Ovary (tissue), 9 donors: Measurements from ENCODE around the gene ANKUB1. TPM values are rescaled to one million over a fixed set of nuclear protein-coding genes. Genes with fewer than 3 reads are reported as not detected.

Experiments used
- DNase-seq, 5 donors: peaks; one replicate each; pipeline ENCODE4 v3.0.0-alpha.2; 2019 to 2020
- H3K27ac ChIP-seq, 2 donors: fragments of 200-600 bp; one replicate each; pipeline versions ENCODE4 v1.5.1 to v1.8.0; 2019 to 2022
- H3K27me3 ChIP-seq: fragments of 200-600 bp; one replicate; pipeline ENCODE4 v1.8.0; 2022
- H3K36me3 ChIP-seq: fragments of 200-600 bp; sonication (generic); one replicate; pipeline ENCODE4 v1.5.1; 2019
- H3K4me1 ChIP-seq: one replicate; pipeline ENCODE4 v1.8.1; 2013; ENCODE audit warnings: mild to moderate bottlenecking, moderate library complexity; ENCODE audit not compliant: insufficient read depth
- H3K4me3 ChIP-seq: fragments of 200-600 bp; sonication (generic); one replicate; pipeline ENCODE4 v1.5.1; 2017
- H3K9me3 ChIP-seq, 2 donors: fragments of 200-600 bp in 1 of 2; sonication (generic) in 1 of 2; one replicate each; pipeline versions ENCODE4 v1.5.1 to v1.8.1; 2013 to 2019; ENCODE audit warnings: mild to moderate bottlenecking in 1 of 2, moderate library complexity in 1 of 2
- EP300 ChIP-seq: sonication (generic); formaldehyde crosslinking; IDR thresholded peaks from one replicate; pipeline ENCODE4 v1.6.1; 2017; ENCODE audit warnings: antibody characterized with exemption
- POLR2A ChIP-seq: fragments of 450-650 bp; IDR thresholded peaks from one replicate; pipeline ENCODE4 v1.6.1; 2017; ENCODE audit warnings: antibody characterized with exemption, mild to moderate bottlenecking, moderate library complexity
- WGBS, 3 donors: extraction: QIAGEN DNeasy Blood & Tissue Kit in 1 of 3; methylation state at CpG; one replicate each; pipeline versions ENCODE4 v1.1.5 to v1.1.7; 2013 to 2017; 5-methylcytosine and 5-hydroxymethylcytosine counted together
- intact Hi-C, 4 donors: fragments of 100-400 bp; cut with DNase I; formaldehyde crosslinking; loops; one replicate each; pipeline versions ENCODE4 v1.11.0 to v1.15.1; 2022 to 2023
- polyA plus RNA-seq, 2 donors: library from polyadenylated mRNA; stranded (reverse); fragments of 200-250 nt in 1 of 2; fragments of 350-450 nt in 1 of 2; fragmentation: Illumina TruSeq in 1 of 2; extraction: RNeasy Lipid Tissue Mini Kit (QIAGEN cat#74804) in 1 of 2; gene quantifications; one replicate each; pipeline ENCODE4 v1.2.3, GENCODE V29; 2013 to 2014
- total RNA-seq, 7 donors: library from RNA; depleted of rRNA in 2 of 7; stranded (reverse); fragments of >200 nt in 2 of 7; fragmentation: NEBNext Ultra II Directional in 3 of 7; extraction: Animal tissue kit (Norgen Biotek cat#: 25700) in 3 of 7; gene quantifications; one replicate each; pipeline versions ENCODE4 v1.1.0 to v1.2.4, GENCODE V29; 2016 to 2023
- TF ChIP-seq, protein P1 (sequence below), 3 donors: fragments of 450-650 bp in 2 of 3; fragments of 200-600 bp in 1 of 3; IDR thresholded peaks; one replicate each; pipeline versions ENCODE4 v1.5.1 to v1.8.0; 2016 to 2022; ENCODE audit warnings: antibody characterized with exemption in 3 of 3, mild to moderate bottlenecking in 1 of 3
- donor health status: DM: no; HTN: no; CAD: no; lungs with moderate emphysema.
- donor health status: DM: no; HTN: no; CAD: no.
- donor health status: Bipolar disorder and iron deficiency.
- donor health status: DM: yes; HTN: yes; CAD: no.
- donor health status: DM: no; HTN: no; CAD: no.
- donor health status: DM: yes; HTN: yes; CAD: no.

ANKUB1 gene
- total and polyA plus RNA-seq, 9 donors, result 0.10 to 3.8 (median 0.48) TPM; not detected in 4

DNA sequence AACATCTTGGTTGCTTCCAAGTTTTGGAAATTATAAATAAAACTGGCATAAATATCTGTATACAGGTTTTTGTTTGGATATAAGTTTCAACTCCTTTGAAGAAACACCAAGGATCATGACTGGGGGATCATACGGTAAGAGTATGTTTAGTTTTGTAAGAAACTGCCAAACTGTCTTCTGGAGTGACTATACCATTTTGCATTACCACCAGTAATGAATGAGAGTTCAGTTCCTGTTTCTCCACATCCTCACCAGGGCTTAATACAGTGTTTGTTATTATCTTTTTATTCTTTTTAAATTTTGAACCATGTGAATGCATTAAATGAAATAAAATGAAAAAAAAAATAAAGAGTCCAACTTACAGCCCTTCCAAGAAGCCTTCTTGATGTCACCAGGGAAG is 3.7 kb upstream of the ANKUB1 start:
- H3K27ac ChIP-seq, result no peak overlapping the region
- intact Hi-C loops, result no loop called here
- TF ChIP-seq EP300 (no peak), POLR2A (no peak)
- TF ChIP-seq, protein P1, sequence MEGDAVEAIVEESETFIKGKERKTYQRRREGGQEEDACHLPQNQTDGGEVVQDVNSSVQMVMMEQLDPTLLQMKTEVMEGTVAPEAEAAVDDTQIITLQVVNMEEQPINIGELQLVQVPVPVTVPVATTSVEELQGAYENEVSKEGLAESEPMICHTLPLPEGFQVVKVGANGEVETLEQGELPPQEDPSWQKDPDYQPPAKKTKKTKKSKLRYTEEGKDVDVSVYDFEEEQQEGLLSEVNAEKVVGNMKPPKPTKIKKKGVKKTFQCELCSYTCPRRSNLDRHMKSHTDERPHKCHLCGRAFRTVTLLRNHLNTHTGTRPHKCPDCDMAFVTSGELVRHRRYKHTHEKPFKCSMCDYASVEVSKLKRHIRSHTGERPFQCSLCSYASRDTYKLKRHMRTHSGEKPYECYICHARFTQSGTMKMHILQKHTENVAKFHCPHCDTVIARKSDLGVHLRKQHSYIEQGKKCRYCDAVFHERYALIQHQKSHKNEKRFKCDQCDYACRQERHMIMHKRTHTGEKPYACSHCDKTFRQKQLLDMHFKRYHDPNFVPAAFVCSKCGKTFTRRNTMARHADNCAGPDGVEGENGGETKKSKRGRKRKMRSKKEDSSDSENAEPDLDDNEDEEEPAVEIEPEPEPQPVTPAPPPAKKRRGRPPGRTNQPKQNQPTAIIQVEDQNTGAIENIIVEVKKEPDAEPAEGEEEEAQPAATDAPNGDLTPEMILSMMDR (IDR thresholded peaks at IDR 0.05), result no peak
- no peak for DNase-seq
- 84 to 91% (median 89%) methylated on average over 1 of the region's 1 CpG for WGBS, 3 donors
- no peaks in the 10 kb centered on the region for H3K4me1 ChIP-seq
- H3K36me3 ChIP-seq, result no peaks in the 10 kb centered on the region
- no peak overlapping the region for H3K4me3 ChIP-seq
- no peaks in the 10 kb centered on the region for H3K9me3 ChIP-seq
- H3K27me3 ChIP-seq, result no peaks in the 10 kb centered on the region

DNA sequence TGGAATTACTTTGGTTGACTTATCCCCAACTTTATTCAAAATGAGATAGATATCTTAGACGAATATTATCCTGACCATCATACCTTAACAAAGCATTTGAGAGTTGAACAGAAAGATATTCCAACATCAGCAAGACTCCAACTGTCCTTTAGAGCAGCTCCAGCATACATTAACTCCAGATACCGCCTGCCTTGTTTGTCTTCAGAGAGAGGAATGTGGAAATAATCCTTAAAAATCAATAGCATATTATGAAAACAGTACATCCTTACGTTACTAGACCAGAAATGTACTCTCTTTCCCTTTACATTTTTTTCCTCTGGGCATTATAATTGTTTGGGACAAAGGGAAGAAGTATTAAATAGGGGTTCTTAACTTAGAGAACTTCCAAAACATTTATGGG is 1.7 kb downstream of the ANKUB1 start:
- no peak overlapping the region for H3K4me3 ChIP-seq
- no peaks in the 10 kb centered on the region for H3K9me3 ChIP-seq
- no peak overlapping the region for H3K27ac ChIP-seq
- no peaks in the 10 kb centered on the region for H3K36me3 ChIP-seq
- DNase-seq, result no peak
- WGBS, 3 donors, result 58 to 74% (median 64%) methylated on average over 3 of the region's 3 CpGs
- no peaks in the 10 kb centered on the region for H3K27me3 ChIP-seq
- H3K4me1 ChIP-seq, result no peaks in the 10 kb centered on the region
- intact Hi-C loops, result no loop called here
- TF ChIP-seq, protein P1 (IDR thresholded peaks at IDR 0.05), result no peak

DNA sequence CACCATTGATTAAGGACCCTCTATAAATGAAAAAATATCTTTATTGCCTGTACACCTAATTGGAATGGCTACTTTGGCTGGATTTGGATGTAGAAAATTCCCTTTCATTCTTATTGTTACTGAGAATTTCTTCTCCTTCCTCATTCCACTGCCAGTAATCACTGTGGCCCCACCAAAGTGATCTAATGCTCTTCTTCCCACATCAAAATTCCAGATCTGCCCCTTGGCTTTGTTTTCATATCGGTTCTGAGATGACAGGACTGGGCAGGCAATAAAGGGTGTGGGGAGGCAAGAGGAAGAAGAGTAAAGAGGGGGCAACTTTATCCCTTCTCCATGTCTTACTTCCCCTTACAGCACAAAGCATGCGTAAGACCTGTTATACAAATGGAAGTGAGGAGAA is 2.1 kb downstream of the ANKUB1 start:
- 83 to 93% (median 83%) methylated on average over 2 of the region's 2 CpGs for WGBS, 3 donors
- Histone ChIP-seq H3K36me3 (no peaks in the 10 kb centered on the region), H3K27me3 (no peaks in the 10 kb centered on the region), H3K4me1 (no peaks in the 10 kb centered on the region), H3K9me3 (no peaks in the 10 kb centered on the region), H3K27ac (no peak overlapping the region), H3K4me3 (no peak overlapping the region)
- intact Hi-C loops, result no loop called here
- TF ChIP-seq EP300, result no peak
- DNase-seq, result no peak

DNA sequence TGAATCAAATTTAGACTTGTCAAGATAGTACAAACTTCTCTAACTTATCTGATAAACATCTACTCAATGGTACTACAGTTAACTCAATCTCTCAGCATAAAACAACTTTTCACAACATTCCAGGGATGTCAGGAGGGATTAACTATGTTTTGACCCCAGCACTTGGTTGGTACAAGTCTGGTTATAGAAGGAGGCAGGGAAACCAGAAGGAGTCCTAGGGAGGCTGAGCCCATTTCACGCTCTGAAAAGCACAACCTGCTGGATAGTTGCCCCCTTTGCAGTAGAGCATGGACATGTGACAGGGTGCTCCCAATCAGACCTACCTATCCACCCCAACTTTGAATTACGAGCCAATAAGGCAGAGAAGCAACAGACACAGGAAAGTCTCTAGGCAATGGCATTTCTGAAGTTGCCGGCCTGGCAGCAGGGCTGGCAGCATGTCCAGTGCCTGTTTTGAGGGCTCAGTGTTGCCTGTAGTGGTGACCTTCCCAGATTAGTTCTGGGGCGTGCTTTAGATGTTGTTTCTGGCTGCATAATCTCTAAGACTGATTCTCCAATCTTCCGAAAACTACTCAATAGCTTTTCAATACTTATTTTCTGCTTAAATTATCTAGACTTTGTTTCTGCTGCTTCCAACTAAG is 8.2 kb downstream of the ANKUB1 start:
- WGBS, 3 donors, result 91 to 96% (median 93%) methylated on average over 5 of the region's 5 CpGs
- H3K27ac ChIP-seq, result no peak overlapping the region

DNA sequence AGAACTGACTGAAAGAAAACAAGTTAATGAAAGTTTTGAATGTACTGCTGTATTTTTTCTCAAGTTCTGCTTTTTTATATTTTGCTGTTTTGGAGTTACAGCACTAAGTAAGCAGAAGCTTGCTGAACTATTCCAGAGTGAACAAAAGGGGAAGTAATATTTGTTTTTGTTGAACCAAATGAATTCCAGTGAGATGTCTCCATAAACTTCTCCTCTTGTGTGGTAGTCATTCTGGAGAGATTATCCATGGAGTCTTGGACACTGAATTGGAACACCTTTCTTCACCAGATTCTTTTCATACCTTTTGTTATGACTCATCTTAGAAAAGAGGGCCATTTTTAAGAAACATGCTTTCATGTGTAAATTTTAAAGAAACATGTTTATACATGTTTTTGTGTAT is 8.8 kb downstream of the ANKUB1 start:
- Histone ChIP-seq H3K36me3 (no peaks in the 10 kb centered on the region), H3K4me1 (no peaks in the 10 kb centered on the region), H3K27ac (no peak overlapping the region), H3K27me3 (no peaks in the 10 kb centered on the region), H3K9me3 (no peaks in the 10 kb centered on the region), H3K4me3 (no peak overlapping the region)
- intact Hi-C loops, result no loop called here
- TF ChIP-seq, protein P1 (IDR thresholded peaks at IDR 0.05), result no peak
- TF ChIP-seq POLR2A, result no peak
- no peak for TF ChIP-seq EP300
- DNase-seq, result no peak

More for the DNA sequence above, 8.2 kb downstream of the ANKUB1 start:
- Histone ChIP-seq H3K4me3 (no peak overlapping the region), H3K36me3 (no peaks in the 10 kb centered on the region), H3K27me3 (no peaks in the 10 kb centered on the region), H3K4me1 (no peaks in the 10 kb centered on the region), H3K9me3 (no peaks in the 10 kb centered on the region)
- intact Hi-C loops, result no loop called here
- DNase-seq, result no peak
- TF ChIP-seq, protein P1 (IDR thresholded peaks at IDR 0.05), result no peak
